DND-41 (cell line): Measurements from ENCODE around the gene IMPACT.

Experiments used
- EZH2 ChIP-seq: IDR thresholded peaks from 3 replicates; pipeline ENCODE4 v1.6.1; 2012; ENCODE audit warnings: borderline replicate concordance, low read depth, mild to moderate bottlenecking, moderate library complexity, low read length, inconsistent platforms; ENCODE audit not compliant: severe bottlenecking
- TF ChIP-seq, protein P1 (sequence below): IDR thresholded peaks from 2 replicates; pipeline ENCODE4 v1.5.1; 2012; ENCODE audit warnings: borderline replicate concordance, low read length, moderate library complexity, mild to moderate bottlenecking; ENCODE audit not compliant: poor library complexity, severe bottlenecking; ENCODE audit errors: extremely low read depth

DNA sequence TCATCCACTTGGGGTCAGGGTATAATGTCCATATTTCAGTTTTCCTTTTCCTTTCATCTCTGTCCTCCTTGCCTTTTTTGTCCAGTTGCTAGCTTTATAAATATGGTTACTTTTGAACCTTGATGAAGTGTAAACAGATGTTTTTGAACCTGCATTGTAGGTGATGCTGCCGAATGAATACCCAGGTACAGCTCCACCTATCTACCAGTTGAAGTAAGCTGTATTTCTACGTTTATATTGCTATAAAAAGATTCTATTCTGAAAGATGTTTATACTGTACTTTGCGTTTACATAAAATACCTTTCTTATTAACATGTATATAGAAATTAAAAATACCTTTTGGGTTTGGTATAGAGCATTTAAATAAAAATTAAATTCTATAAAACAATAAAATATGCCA, 2.2 kb downstream of the IMPACT start:
- TF ChIP-seq, protein P1, sequence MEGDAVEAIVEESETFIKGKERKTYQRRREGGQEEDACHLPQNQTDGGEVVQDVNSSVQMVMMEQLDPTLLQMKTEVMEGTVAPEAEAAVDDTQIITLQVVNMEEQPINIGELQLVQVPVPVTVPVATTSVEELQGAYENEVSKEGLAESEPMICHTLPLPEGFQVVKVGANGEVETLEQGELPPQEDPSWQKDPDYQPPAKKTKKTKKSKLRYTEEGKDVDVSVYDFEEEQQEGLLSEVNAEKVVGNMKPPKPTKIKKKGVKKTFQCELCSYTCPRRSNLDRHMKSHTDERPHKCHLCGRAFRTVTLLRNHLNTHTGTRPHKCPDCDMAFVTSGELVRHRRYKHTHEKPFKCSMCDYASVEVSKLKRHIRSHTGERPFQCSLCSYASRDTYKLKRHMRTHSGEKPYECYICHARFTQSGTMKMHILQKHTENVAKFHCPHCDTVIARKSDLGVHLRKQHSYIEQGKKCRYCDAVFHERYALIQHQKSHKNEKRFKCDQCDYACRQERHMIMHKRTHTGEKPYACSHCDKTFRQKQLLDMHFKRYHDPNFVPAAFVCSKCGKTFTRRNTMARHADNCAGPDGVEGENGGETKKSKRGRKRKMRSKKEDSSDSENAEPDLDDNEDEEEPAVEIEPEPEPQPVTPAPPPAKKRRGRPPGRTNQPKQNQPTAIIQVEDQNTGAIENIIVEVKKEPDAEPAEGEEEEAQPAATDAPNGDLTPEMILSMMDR = no peak
- TF ChIP-seq EZH2 = no peak
